HepG2 (cell line): ENCODE measurements around the gene MARCHF5. TPM values are rescaled to one million over a fixed set of nuclear protein-coding genes. Genes with fewer than 3 reads are reported as not detected.

Source experiments
- ATAC-seq: fragments of 200-7000 bp; cut with Tn5 transposase; 3 replicates; pipeline ENCODE4 v1.9.1; 2020; ENCODE audit warnings: mild to moderate bottlenecking, moderate library complexity
- BruUV-seq: library from RNA; stranded (reverse); fragments of 400-500 nt; replicated peaks from 2 replicates; lab custom pipeline; 2021; lab: Mats Ljungman, UMichigan
- CTCF ChIA-PET: fragments of 300-600 bp; formaldehyde crosslinking; extraction: SDS; loops from one replicate; lab custom pipeline; 2021; ENCODE audit warnings: low total read pairs, inconsistent platforms, low intra/inter-chr PET ratio; lab: Yijun Ruan, JAX
- POLR2A ChIA-PET: fragments of 350-600 bp; sonication (Branson Sonifier 250); formaldehyde crosslinking; loops from one replicate; lab custom pipeline; 2020; ENCODE audit warnings: antibody characterized with exemption, inconsistent platforms; lab: Yijun Ruan, JAX
- DNase-seq: peaks from one replicate; pipeline ENCODE4 v3.0.0-alpha.2; 2015; ENCODE audit warnings: low spot score
- FAIRE-seq: peaks from 3 replicates; lab custom pipeline; 2011; peaks lifted over from hg19 to GRCh38; lab: Jason Lieb, UNC
- H2AFZ ChIP-seq: one replicate; pipeline ENCODE4 v1.6.1; 2011; ENCODE audit warnings: low read length, inconsistent platforms
- H3K27ac ChIP-seq: fragments of 300-600 bp; 3 replicates; pipeline ENCODE4 v1.8.0; 2011; ENCODE audit warnings: mixed run types, mild to moderate bottlenecking, mixed read lengths, low read length, inconsistent platforms; ENCODE audit not compliant: insufficient read depth; ENCODE audit errors: extremely low read length
- H3K27me3 ChIP-seq, 2 experiments: fragments of 200-600 bp in 1 of 2; 2 replicates in 1 of 2; 3 replicates in 1 of 2; pipeline versions ENCODE4 v1.6.0 to v1.8.0; 2011; ENCODE audit warnings: low read length in 2 of 2, mild to moderate bottlenecking in 2 of 2, moderate library complexity in 2 of 2, inconsistent platforms in 1 of 2; ENCODE audit not compliant: insufficient read depth in 2 of 2, control insufficient read depth in 1 of 2
- H3K36me3 ChIP-seq, 2 experiments: fragments of 200-600 bp in 1 of 2; replicated peaks in 1 of 2; 2 replicates in 1 of 2; 3 replicates in 1 of 2; pipeline versions ENCODE4 v1.5.1 to v1.8.0; 2011; ENCODE audit warnings: low read length in 2 of 2, inconsistent platforms in 1 of 2; ENCODE audit not compliant: insufficient read depth in 2 of 2, control insufficient read depth in 1 of 2
- H3K4me1 ChIP-seq: 2 replicates; pipeline ENCODE4 v1.5.1; 2012; ENCODE audit warnings: low read length, inconsistent platforms; ENCODE audit not compliant: insufficient read depth
- H3K4me2 ChIP-seq: 2 replicates; pipeline ENCODE4 v1.6.0; 2011; ENCODE audit warnings: low read depth, low read length, inconsistent platforms
- H3K4me3 ChIP-seq, 3 experiments: fragments of 200-600 bp in 1 of 3; sonication (generic), shearing (Covaris generic) in 1 of 3; replicated peaks in 1 of 3; 2 replicates each; pipeline ENCODE4 v1.5.1; 2011 to 2016; ENCODE audit warnings: low read length in 3 of 3, inconsistent platforms in 2 of 3, low read depth in 2 of 3, mild to moderate bottlenecking in 2 of 3, control low read depth in 1 of 3, mixed read lengths in 1 of 3; ENCODE audit not compliant: insufficient read depth in 1 of 3
- H3K79me2 ChIP-seq: one replicate; pipeline ENCODE4 v1.6.1; 2011; ENCODE audit warnings: low read length, inconsistent platforms; ENCODE audit not compliant: insufficient read depth
- H3K9ac ChIP-seq: 2 replicates; pipeline ENCODE4 v1.6.0; 2011; ENCODE audit warnings: mild to moderate bottlenecking, low read depth, low read length, inconsistent platforms; ENCODE audit not compliant: insufficient read depth
- H3K9me3 ChIP-seq: 2 replicates; pipeline ENCODE4 v1.5.1; 2012; ENCODE audit warnings: mild to moderate bottlenecking, low read length
- H4K20me1 ChIP-seq: 2 replicates; pipeline ENCODE4 v1.6.0; 2011; ENCODE audit warnings: inconsistent platforms, mild to moderate bottlenecking, low read length, moderate library complexity; ENCODE audit not compliant: insufficient read depth
- CHD2 ChIP-seq: IDR thresholded peaks from 2 replicates; pipeline ENCODE4 v1.6.1; 2011; ENCODE audit warnings: low read depth, low read length, improper control_type of control experiment
- JUND ChIP-seq: sonication (generic); formaldehyde crosslinking; IDR thresholded peaks from 2 replicates; pipeline ENCODE4 v1.8.0; 2022; ENCODE audit warnings: mild to moderate bottlenecking, missing genetic modification reagents
- MED1 ChIP-seq: sonication (generic); formaldehyde crosslinking; IDR thresholded peaks from 2 replicates; pipeline ENCODE4 v1.4.0; 2020; ENCODE audit warnings: missing genetic modification reagents
- MIER3 ChIP-seq: IDR thresholded peaks from 2 replicates; pipeline ENCODE4 v1.6.1; 2016; ENCODE audit warnings: missing compliant biosample characterization, borderline replicate concordance
- ZFP36L2 ChIP-seq: sonication (generic); formaldehyde crosslinking; IDR thresholded peaks from 2 replicates; pipeline ENCODE4 v1.4.0; 2020; ENCODE audit warnings: missing genetic modification reagents
- ZNF484 ChIP-seq: sonication (generic); formaldehyde crosslinking; IDR thresholded peaks from 2 replicates; pipeline ENCODE4 v1.5.1; 2020; ENCODE audit warnings: mild to moderate bottlenecking, low read depth, missing genetic modification reagents, borderline replicate concordance
- ZNF75D ChIP-seq: sonication (generic); formaldehyde crosslinking; IDR thresholded peaks from 2 replicates; pipeline ENCODE4 v1.8.1; 2023; ENCODE audit warnings: missing genetic modification reagents, mild to moderate bottlenecking, borderline replicate concordance
- WGBS: methylation state at CpG from one replicate; pipeline ENCODE4 v1.1.6; 2017; ENCODE audit warnings: low lambda C conversion rate; 5-methylcytosine and 5-hydroxymethylcytosine counted together
- in situ Hi-C: cut with HindIII; loops from 2 replicates; pipeline ENCODE4 v1.10.0; 2017; ENCODE audit warnings: low pct_unique_long_range_greater_than_20kb; ENCODE audit not compliant: extremely low pct_ligation_motif_present
- intact Hi-C: fragments of 100-400 bp; cut with micrococcal nuclease; formaldehyde crosslinking; loops from one replicate; pipeline ENCODE4 v1.10.0; 2022; ENCODE audit not compliant: unreplicated experiment
- polyA plus RNA-seq, 8 experiments: library from polyadenylated mRNA; depleted of rRNA in 3 of 8; stranded (reverse) in 7 of 8; unstranded in 1 of 8; fragments of >200 nt; fragmentation: Illumina TruSeq in 4 of 8; extraction: Trizol in 4 of 8; gene quantifications; 2 replicates each; pipeline versions ENCODE4 v1.2.1 to v1.2.3, GENCODE V29; 2011 to 2016; ENCODE audit warnings: low read depth in 4 of 8, missing spikeins in 1 of 8, mixed read lengths in 1 of 8; ENCODE audit not compliant: insufficient read depth in 1 of 8
- total RNA-seq, 5 experiments: library from RNA; depleted of rRNA; stranded (reverse); fragments of >200 nt; fragmentation: Illumina TruSeq; extraction: Trizol; gene quantifications; 2 replicates each; pipeline ENCODE4 v1.2.3, GENCODE V29; 2016; ENCODE audit warnings: low read depth in 1 of 5
- TF ChIP-seq, protein P1 (sequence below): sonication (generic); formaldehyde crosslinking; IDR thresholded peaks from 2 replicates; pipeline ENCODE4 v1.4.0; 2020; ENCODE audit warnings: mild to moderate bottlenecking, missing genetic modification reagents
- TF ChIP-seq, protein P2 (sequence below): sonication (generic); formaldehyde crosslinking; IDR thresholded peaks from 2 replicates; pipeline ENCODE4 v1.8.0; 2022; ENCODE audit warnings: low read depth, missing genetic modification reagents
- TF ChIP-seq, protein P3 (sequence below), 2 experiments: fragments of 450-650 bp in 1 of 2; sonication (generic) in 1 of 2; formaldehyde crosslinking in 1 of 2; IDR thresholded peaks; 2 replicates each; pipeline versions ENCODE4 v1.6.1 to v1.8.0; 2016 to 2022; ENCODE audit warnings: antibody characterized with exemption in 1 of 2, mild to moderate bottlenecking in 1 of 2, missing genetic modification reagents in 1 of 2
- TF ChIP-seq, protein P4 (sequence below): sonication (generic); formaldehyde crosslinking; IDR thresholded peaks from 2 replicates; pipeline ENCODE4 v1.8.0; 2022; ENCODE audit warnings: mild to moderate bottlenecking, missing genetic modification reagents, moderate library complexity

Gene MARCHF5
- total and polyA plus RNA-seq, 2 of the 13 experiments (the other 11 are each of a cell fraction or from before 2014, with no cell fraction given) = 19.4 to 21.0 TPM

DNA sequence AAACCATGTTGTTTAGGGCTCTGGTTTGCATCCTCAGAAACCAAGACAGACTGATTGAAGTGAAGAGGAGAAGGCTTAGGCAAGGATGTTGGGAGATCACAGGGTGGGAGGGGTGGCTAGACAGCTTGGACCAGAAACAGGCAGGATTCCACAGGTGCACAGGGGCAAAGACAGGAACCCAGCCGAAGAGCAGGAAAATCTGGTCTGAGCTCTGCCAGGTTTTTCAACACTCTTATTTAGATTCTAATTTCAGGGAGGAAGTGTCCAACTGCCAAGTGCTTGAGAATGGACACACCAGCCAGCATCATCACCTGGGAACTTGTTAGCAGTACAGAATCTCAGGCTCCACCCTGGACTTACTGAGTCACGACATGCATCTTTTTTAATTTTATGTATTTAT, 93.8 kb downstream of the MARCHF5 start:
- no peak for ATAC-seq
- BruUV-seq = no TSS peak
- TF ChIP-seq, protein P1, sequence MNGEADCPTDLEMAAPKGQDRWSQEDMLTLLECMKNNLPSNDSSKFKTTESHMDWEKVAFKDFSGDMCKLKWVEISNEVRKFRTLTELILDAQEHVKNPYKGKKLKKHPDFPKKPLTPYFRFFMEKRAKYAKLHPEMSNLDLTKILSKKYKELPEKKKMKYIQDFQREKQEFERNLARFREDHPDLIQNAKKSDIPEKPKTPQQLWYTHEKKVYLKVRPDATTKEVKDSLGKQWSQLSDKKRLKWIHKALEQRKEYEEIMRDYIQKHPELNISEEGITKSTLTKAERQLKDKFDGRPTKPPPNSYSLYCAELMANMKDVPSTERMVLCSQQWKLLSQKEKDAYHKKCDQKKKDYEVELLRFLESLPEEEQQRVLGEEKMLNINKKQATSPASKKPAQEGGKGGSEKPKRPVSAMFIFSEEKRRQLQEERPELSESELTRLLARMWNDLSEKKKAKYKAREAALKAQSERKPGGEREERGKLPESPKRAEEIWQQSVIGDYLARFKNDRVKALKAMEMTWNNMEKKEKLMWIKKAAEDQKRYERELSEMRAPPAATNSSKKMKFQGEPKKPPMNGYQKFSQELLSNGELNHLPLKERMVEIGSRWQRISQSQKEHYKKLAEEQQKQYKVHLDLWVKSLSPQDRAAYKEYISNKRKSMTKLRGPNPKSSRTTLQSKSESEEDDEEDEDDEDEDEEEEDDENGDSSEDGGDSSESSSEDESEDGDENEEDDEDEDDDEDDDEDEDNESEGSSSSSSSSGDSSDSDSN = no peak
- no peak for TF ChIP-seq MED1
- no peak for TF ChIP-seq CHD2
- no peak for TF ChIP-seq MIER3 (CRISPR knock-in tag)
- TF ChIP-seq JUND = no peak
- no peak for TF ChIP-seq ZNF484 (CRISPR knock-in tag)
- TF ChIP-seq ZNF75D (CRISPR knock-in tag) = no peak
- TF ChIP-seq, protein P2, sequence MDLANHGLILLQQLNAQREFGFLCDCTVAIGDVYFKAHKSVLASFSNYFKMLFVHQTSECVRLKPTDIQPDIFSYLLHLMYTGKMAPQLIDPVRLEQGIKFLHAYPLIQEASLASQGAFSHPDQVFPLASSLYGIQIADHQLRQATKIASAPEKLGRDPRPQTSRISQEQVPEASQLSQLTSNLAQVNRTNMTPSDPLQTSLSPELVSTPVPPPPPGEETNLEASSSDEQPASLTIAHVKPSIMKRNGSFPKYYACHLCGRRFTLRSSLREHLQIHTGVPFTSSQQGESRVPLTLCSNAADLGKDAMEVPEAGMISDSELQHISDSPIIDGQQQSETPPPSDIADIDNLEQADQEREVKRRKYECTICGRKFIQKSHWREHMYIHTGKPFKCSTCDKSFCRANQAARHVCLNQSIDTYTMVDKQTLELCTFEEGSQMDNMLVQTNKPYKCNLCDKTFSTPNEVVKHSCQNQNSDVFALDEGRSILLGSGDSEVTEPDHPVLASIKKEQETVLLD = no peak
- TF ChIP-seq ZFP36L2 (CRISPR knock-in tag) = no peak
- TF ChIP-seq, protein P3, sequence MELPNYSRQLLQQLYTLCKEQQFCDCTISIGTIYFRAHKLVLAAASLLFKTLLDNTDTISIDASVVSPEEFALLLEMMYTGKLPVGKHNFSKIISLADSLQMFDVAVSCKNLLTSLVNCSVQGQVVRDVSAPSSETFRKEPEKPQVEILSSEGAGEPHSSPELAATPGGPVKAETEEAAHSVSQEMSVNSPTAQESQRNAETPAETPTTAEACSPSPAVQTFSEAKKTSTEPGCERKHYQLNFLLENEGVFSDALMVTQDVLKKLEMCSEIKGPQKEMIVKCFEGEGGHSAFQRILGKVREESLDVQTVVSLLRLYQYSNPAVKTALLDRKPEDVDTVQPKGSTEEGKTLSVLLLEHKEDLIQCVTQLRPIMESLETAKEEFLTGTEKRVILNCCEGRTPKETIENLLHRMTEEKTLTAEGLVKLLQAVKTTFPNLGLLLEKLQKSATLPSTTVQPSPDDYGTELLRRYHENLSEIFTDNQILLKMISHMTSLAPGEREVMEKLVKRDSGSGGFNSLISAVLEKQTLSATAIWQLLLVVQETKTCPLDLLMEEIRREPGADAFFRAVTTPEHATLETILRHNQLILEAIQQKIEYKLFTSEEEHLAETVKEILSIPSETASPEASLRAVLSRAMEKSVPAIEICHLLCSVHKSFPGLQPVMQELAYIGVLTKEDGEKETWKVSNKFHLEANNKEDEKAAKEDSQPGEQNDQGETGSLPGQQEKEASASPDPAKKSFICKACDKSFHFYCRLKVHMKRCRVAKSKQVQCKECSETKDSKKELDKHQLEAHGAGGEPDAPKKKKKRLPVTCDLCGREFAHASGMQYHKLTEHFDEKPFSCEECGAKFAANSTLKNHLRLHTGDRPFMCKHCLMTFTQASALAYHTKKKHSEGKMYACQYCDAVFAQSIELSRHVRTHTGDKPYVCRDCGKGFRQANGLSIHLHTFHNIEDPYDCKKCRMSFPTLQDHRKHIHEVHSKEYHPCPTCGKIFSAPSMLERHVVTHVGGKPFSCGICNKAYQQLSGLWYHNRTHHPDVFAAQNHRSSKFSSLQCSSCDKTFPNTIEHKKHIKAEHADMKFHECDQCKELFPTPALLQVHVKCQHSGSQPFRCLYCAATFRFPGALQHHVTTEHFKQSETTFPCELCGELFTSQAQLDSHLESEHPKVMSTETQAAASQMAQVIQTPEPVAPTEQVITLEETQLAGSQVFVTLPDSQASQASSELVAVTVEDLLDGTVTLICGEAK (IDR thresholded peaks at IDR 0.05) = no peak
- TF ChIP-seq, protein P3 (CRISPR knock-in tag; IDR thresholded peaks at IDR 0.05) = no peak
- TF ChIP-seq, protein P4, sequence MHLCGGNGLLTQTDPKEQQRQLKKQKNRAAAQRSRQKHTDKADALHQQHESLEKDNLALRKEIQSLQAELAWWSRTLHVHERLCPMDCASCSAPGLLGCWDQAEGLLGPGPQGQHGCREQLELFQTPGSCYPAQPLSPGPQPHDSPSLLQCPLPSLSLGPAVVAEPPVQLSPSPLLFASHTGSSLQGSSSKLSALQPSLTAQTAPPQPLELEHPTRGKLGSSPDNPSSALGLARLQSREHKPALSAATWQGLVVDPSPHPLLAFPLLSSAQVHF (CRISPR knock-in tag) = no peak

More for the DNA sequence above, 93.8 kb downstream of the MARCHF5 start:
- Histone ChIP-seq H3K36me3 (no peaks in the 10 kb centered on the region), H3K4me1 (no peaks in the 10 kb centered on the region), H3K27me3 (0 out of 5 replicates have a peak, but pooled peaks cover 0 to 3% of the 10 kb centered on the region in 2 experiments), H3K79me2 (no peaks in the 10 kb centered on the region), H3K9ac (no peak overlapping the region), H2AFZ (no peak overlapping the region), H4K20me1 (no peaks in the 10 kb centered on the region), H3K27ac (no peak overlapping the region), H3K4me2 (no peak overlapping the region), H3K4me3 (no peak overlapping the region), H3K9me3 (no peaks in the 10 kb centered on the region)
- 79% methylated on average over 2 of the region's 2 CpGs for WGBS
- FAIRE-seq = no peak
- intact Hi-C loops = no loop called here
- DNase-seq = no peak
- ChIA-PET CTCF (no interaction called here), POLR2A (no interaction called here)
- in situ Hi-C loops = no loop called here
